GM18520 (cell line): ENCODE measurements around the gene PFKFB2.
A peak's percentile ranks its signal among the peaks of the same experiment; 100 is the strongest.

Experiments used
- ATAC-seq: cut with Tn5 transposase; IDR thresholded peaks from one replicate; pipeline ENCODE4 v1.9.1; 2021; ENCODE audit not compliant: unreplicated experiment

PFKFB2 gene

GRCh38 chr1:207052911-207053769 lies at the start of gene PFKFB2:
TSS of gene PFKFB2 (plus strand) at chr1:207053275. CDS start at chr1:207054718, 1,443 bp downstream.
- peak; percentile 65 for ATAC-seq

DNA sequence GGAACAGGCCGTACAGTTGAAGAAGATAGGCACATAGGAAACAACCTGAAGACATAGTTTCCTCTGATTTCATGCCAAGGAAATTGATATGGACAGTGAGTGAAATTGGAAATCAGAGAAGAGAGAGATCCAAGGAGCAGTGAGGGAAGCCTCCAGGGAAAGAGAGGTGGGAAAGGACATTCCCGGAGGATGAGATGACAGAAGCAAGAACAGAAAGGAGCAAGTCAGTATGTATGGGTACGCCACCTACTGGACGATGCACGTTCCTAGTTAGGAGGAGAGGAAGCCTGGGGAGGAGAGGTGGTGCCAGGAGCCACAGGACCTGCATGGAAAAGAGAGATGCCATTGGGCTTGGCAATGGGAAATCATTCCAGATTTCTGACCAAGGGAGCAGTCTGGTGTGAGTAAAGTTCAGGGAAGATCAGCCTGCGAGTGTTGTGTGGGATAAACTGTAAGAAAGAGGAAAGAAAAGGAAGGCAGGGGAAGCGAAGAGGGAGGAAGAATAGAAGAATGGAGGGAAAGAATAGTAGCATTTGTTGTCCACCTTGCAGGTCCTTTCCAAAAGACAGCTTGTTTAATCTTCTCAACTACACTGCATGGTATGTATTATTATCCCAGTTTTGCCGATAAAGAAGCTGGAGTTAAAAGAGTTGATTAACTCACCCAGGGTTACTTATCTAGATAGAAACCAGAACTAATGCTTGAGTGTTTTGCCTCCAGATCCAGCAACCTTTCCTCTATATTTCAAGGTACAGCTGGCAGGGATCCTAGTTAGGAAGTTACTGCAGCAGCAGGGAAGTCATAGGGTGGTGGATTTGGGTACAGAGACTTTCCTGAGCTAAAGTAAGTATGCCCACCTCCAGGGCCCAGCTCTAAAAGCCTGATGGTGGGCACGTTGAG lies 47.9 kb upstream of the PFKFB2 start:
- ATAC-seq: no peak

DNA sequence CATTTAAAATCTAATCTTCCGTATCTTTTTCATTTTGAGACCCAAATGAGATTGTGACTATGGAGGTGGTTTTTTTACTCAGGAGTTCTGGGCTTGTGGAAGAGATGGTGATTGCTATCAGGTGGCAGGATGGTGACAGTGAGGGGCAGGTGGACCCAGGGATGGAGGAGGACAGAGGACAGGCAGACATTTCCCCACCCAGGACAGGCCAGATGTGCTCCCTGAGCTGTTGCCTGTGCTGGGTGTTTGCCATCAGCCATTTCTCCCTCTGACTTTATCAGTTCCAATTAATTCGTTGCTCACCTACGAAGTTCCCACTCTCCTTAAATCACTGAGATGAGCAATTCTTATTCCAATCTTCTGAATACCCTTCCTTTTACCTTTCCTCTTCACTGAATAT lies 47.0 kb upstream of the PFKFB2 start:
- ATAC-seq: no peak

GRCh38 chr1:207006914-207007313 lies 46.2 kb upstream of the PFKFB2 start:
- no peak for ATAC-seq

- no peak for ATAC-seq
Observed at GRCh38 chr1:207007352-207008033, 45.6 kb upstream of the PFKFB2 start.

DNA sequence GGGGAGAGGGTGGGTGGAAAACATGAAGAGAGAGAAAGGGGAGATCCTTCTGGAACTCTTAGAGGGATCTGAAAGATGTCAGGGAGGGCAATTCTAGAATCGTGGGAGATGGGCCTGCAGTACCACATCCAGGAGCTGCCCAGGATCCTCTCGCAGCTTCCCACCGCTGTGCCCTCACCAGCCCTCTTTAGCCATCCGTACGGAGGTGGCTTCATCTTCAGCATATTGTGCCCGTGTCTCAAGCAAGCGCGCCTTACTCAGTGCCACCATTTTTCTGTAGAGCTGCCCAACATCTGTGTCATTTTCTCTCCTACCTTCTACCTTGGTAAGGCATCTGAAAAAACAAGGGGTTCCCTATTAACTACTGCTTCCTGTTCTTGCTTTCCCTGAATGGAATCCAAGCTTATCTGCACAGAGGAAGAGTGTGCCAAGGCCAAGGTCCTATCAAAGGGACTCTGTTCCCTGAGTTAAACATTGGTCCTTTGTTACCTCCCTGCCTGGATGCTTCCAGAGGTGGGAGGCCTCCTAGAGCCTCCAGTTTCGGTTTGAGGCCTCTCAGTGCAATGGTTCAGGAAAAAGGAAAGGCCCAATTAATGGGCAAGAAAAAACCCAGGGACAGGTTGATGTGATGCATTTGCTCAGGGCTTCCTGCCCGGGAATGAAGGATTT lies 43.8 kb upstream of the PFKFB2 start:
- no peak for ATAC-seq

DNA sequence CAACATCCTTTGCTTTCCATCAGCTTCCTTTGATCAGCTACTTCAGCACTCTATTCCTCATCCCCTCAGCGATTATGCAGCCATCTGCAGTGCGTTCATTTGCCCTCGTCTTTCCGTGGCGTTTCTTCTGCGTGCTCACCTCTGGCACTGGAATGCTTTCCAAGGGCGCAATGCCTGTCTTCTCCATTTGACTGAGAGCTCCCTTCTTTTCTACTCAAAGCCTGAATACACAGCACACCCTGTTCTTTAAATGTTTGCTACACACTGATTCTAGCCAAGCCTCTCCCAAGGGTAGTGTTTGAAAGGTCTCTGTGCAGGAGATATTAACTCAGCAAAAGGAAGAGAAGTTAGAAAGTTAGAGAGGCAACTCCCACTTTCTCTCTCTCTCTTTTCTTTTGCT lies 43.1 kb upstream of the PFKFB2 start:
- no peak for ATAC-seq

DNA sequence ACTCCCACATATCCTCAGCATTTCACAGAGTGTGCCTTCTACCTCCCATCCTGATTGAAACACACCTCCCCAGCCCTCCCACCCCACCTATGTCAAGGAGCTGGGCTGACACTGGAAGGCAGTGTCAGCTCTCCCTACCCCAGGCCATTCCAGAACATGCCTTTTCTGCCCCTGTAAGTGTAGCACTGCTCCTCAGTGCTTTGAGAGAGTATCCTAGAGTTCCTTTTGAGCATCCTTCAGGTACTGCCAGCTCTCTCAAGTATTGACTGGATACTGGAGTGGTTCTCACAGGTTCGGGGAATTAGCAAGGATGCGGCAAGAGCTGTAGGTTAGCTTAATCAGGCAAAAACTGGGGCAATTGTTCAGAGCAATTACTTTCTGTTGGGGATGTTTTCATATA lies 42.3 kb upstream of the PFKFB2 start:
- ATAC-seq: no peak

GRCh38 chr1:207013321-207014085 lies 39.6 kb upstream of the PFKFB2 start:
- ATAC-seq: no peak

- ATAC-seq: no peak
Observed at GRCh38 chr1:207014728-207015127, 38.3 kb upstream of the PFKFB2 start.

GRCh38 chr1:207015791-207016190 lies 37.3 kb upstream of the PFKFB2 start:
- ATAC-seq: no peak

DNA sequence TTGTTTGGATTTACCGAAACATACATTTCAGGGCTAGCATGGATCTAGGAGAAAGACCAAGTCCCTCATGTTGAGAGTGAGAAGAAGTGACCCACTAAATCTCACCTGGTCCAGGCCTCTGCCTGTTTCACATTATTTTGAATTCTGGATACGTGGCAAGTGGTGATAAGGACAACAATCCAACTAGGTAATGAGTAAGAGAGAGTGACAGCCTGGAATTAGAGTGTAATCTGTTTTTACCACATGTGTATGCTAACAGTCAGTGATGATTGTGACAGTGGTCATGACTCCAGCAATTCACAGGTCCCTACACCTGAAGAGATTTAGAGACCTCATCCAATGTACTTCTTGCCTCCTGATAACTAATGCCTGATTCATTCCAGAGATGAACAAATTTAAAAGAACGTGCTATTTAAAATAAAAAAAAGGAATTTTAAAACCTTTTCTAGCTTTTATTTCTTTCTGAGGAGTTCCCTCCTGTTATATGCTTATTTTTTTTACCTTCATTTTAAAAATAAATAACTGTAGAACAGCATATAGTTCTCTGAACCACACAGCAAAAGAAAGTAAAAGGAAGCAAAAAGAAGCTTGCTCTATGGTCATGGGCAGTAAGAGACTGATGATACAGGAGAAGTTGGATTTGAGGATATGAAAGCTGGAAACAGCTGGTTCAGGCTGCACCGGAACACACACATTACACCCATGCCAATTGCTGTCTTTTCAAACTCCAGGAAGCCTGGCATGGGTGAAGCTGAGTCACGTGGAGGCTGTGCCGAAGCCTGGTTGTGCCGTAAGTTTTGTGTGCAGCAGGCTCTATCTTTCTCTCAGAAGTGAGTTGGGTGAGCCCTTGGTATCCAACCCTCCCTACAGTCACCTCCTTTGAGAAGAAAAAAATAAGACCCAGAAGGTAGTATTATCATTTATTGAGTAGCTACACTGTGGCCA lies 35.2 kb upstream of the PFKFB2 start:
- ATAC-seq: no peak

- ATAC-seq: no peak
Observed at GRCh38 chr1:207018707-207019106, 34.4 kb upstream of the PFKFB2 start.

GRCh38 chr1:207019161-207019560 lies 33.9 kb upstream of the PFKFB2 start:
- no peak for ATAC-seq

DNA sequence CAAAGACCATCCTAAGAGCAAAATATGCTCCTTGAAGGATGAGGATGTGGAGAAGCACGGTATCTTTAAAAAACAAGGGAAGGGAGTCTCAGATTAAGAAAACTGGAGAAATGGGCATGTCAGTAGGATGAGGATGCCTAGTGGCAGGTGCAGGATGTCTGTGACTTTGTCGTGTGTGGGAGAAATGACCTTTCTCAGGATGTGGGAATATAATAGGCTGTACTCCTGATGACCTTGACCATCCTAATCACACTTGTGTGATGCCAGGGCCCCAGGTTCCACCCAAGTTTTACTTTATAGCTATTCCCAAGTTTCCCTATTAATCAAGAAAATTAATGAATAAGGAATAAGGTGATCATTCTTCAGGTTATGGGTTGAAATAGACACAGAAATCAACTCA lies 33.4 kb upstream of the PFKFB2 start:
- no peak for ATAC-seq

GRCh38 chr1:207020065-207020708 lies 32.9 kb upstream of the PFKFB2 start:
- no peak for ATAC-seq

DNA sequence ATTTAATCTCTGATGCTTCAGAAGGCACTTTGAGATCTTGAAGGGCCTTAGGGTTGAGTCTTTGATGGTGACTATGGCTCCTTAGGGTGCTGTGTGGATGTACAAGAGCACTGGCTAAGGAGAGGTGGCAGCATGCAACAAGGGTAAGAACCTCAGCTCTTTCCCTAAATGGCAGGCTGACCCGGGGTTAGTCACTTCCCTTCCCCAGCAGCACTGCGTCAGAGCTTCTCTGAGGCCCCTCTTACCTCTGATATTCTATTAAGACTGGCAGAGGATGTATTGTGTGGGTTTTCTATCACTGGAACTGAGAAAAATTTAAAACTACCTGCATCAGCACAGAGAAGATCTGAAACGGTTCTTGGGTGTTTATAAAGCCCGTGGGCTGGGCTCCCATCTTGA lies 32.4 kb upstream of the PFKFB2 start:
- no peak for ATAC-seq

- ATAC-seq: no peak
Observed at GRCh38 chr1:207021139-207021861, 31.8 kb upstream of the PFKFB2 start.
